HG03457 (cell line): ENCODE data around the gene TENT5D.
"Not testable (repeated sequence)": the region's sequence is repeated elsewhere in the genome, so short reads cannot be mapped to it uniquely, and the experiment has no call there.

Experiments
- ATAC-seq: cut with Tn5 transposase; IDR thresholded peaks from one replicate; pipeline ENCODE4 v1.9.1; 2021; ENCODE audit warnings: moderate number of reproducible peaks; ENCODE audit not compliant: unreplicated experiment

TENT5D gene

DNA sequence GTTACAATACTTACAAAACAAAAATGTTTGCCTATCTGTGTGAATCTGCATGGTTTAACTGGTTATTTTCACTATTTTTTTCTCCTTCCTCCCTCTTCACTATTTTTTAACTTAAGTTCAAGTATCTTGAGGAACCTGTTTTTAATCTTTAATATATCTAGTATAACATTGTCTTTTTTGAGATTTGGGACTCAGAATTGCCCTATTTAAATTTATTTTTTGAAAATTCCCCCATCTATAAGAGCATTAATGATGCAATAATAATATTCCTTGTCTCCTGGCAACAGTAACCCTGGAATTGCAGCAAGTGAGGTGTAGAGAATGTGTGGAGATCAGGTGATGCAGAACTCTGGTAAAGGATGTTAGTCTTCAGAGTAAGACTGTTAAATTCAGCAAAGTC lies at the start of gene TENT5D:
TENT5D (plus strand) TSS at position 301 of the 400 bp plus-strand sequence. CDS start 22,093 bp downstream, outside the sequence.
- ATAC-seq, result no peak

DNA sequence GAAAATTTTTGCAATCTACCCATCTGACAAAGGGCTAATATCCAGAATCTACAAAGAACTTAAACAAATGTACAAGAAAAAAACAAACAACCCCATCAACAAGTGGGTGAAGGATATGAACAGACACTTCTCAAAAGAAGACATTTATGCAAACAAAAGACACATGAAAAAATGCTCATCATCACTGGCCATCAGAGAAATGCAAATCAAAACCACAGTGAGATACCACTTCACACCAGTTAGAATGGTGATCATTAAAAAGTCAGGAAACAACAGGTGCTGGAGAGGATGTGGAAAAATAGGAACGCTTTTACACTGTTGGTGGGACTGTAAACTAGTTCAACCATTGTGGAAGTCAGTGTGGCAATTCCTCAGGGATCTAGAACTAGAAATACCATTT lies 34.6 kb upstream of the TENT5D start:
- not testable (repeated sequence) for ATAC-seq

DNA sequence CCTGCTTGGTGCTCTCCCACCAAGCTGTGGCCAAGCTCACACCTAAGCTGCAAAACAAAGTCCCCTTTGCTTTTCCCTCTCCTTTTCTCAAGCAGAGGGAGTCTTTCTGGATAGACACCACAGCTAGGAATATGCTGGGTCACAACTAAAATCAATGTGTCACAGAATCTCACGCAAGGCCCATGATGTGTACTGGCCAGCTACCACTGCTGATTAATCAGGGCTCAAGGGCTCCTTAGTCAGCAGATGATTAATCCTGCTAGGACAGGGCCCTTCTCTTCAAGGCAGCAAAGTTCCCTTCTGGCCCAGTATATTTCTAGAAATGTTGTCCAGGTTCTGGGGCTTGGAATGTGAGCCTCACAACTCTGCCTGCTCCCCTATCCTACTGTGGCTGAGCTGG lies 32.0 kb upstream of the TENT5D start:
- ATAC-seq, result no peak

GRCh38 chrX:80412042-80412441 lies 8.2 kb upstream of the TENT5D start:
- ATAC-seq, result no peak

DNA sequence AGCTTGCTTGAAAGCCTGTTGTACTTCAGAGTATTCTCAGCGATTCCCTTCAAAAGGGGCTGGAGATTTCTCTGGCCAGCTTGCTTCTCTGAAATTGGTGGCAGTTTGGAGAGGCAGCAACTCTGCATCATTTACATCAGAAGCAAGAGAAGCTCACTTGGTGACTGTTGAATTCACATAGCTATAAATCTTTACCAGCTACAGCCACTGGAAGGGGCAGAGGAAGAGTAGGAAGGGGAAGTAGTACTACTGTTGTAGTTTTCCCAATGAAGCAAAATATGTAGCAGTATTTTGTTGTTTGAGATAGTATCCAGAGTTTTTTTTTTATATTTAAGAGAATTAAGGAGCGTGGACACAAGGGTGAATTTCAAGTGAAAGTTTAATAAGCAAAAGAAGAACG lies 2.8 kb downstream of the TENT5D start:
- no peak for ATAC-seq

GRCh38 chrX:80423744-80424143 lies 3.5 kb downstream of the TENT5D start:
- ATAC-seq, result no peak

DNA sequence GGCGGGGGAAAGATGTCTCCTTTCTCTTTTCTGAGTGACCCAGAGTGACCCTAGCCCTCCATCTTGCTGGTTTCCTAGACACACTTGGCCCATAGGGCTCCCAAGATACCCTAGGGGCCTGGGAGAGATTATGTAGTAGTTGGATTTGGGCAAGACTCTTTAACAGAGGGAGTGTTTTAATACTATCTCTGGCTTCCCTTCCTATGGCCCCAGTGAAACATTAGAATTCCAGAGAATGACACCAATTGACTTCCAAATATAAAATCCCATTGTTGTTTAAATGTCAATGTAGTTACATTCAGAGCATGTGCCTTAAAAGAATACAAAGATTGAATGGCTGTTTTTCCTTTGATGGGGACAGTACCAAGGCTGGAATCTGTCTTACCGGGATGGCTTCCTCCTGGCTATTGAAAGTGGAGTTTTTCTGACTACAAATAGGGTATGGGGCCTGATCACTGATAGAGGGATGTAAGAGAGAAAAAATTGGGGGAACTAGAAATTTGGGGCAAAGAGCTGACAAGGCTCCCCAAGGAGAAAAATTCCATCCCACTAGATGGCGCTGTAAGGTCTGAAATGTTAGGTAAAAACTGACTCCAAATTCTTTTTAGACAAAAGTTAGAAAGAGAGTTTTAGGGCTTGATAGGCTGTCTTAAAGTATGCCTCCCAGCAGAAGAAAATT lies 10.7 kb downstream of the TENT5D start:
- no peak for ATAC-seq

- ATAC-seq, result no peak
These were observed 11.2 kb downstream of the TENT5D start for GRCh38 chrX:80431505-80431832.

GRCh38 chrX:80432441-80432840 lies 12.2 kb downstream of the TENT5D start:
- no peak for ATAC-seq

GRCh38 chrX:80432863-80433262 lies 12.6 kb downstream of the TENT5D start:
- ATAC-seq, result no peak

DNA sequence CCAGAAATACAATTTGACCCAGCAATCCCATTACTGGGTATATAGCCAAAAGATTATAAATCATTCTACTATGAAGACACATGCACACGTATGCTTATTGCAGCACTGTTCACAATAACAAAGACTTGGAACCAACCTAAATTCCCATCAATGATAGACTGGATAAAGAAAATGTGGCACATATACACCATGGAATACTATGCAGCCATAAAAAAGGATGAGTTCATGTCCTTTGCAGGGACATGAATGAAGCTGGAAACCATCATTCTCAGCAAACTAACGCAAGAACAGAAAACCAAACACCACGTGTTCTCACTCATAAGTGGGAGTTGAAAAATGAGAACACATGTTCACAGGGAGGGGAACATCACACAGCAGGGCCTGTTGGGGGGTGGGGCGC lies 47.9 kb downstream of the TENT5D start:
- not testable (repeated sequence) for ATAC-seq

DNA sequence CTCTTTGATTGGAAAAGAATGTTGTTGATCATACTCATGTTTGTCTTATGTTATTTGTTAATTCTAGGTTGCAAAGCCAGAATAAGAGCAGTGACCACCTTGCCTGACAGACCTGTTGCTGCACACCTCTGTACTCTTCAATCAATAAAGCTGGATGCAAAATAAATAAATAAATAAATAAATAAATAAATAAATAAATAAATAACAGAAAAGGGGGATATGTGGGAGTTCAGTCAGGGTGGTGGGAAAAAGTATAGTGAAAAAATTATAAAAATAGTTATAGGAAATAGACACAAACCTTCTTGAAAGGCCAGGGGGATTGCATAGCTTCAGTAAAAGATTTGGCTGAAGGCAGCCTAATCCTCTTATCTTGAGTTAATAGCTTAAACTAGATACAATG lies 51.3 kb downstream of the TENT5D start:
- no peak for ATAC-seq

DNA sequence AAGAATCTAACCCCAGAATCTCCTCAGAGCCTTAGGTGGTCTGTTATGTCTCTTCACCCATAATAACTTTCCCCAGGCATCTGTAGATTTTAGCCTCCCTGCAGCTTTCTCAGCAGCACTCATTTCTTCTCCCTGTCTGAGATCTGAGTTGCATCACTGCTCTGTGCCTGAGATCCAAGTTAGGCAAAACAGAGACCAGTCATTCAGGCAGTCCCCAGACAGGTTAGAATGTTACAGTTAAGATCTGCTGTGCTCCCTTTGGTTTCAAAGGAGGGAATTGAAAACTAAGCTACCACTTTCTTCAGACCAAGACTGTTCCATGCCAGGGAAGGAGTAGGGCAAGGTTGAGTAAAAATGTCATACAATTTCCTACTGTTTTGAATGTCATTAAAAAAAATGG lies 65.3 kb downstream of the TENT5D start:
- ATAC-seq, result no peak

DNA sequence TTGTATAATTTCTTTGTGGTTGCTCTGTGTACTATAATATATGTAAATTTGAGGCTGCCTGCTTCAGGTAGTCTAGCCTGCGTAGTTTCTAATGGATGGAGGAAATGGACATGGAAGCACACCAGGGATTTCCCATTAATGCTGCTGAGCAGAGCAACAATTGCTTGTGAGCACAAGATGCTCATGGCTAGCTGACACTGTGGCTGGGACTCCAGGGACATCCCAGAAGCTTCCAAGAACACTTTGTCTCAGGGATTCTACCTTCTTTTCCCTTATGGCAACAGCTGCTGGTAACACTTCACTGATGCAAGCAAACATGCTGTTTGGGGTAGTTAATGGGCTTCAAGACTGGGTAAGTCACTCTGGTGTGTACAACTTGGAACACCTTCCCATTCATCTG lies 66.1 kb downstream of the TENT5D start:
- ATAC-seq, result no peak

DNA sequence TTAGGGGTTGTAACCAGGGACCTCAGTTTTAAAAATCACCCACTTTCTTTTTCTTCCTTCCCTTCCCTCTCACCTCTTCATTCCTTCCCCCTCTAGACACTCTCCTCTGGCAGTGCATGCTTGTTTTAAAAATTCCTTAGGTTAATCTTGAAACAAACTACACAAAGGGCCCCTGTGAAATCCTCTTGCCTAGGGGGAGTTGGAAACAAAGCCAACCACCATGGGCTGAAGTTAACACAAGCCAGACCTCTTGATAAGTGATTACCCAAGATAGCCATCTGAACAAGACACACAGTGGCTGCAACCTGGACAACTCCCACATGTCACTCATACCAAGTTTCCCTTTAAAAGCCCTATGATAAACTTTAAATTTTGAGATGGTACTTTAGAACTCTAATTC lies 68.9 kb downstream of the TENT5D start:
- ATAC-seq, result no peak
